Measurements from ENCODE around the gene ALK.

DNA sequence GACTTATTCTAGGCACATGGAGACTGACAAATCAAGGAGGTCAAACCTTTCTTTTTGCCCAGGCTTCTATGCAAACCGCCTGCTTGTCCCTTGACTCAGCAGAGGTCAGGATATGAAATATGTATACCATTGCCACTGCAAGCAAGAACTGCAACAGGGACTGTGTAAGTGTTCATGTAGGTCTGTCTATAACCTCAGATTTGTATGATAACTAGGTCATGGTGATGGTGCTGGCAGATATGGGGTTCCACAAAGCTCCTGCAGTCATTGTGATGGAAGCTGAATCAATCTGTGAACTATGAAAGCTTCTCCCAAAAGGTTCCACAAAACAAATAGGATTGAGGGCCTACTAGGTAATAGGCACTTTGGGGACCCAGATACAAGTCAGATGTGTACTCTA lies 489.9 kb downstream of the ALK start:
- TF ChIP-seq EP300 (IDR thresholded peaks at IDR 0.05; ENCODE audit: borderline replicate concordance): no peak
- TF ChIP-seq EGR1 (IDR thresholded peaks at IDR 0.05): no peak
- TF ChIP-seq YY1 (IDR thresholded peaks at IDR 0.05; ENCODE audit: low read depth): no peak
- no peak for TF ChIP-seq TEAD4 (IDR thresholded peaks at IDR 0.05)
- TF ChIP-seq, protein P1, sequence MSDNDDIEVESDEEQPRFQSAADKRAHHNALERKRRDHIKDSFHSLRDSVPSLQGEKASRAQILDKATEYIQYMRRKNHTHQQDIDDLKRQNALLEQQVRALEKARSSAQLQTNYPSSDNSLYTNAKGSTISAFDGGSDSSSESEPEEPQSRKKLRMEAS (IDR thresholded peaks at IDR 0.05): no peak
- no peak for TF ChIP-seq TAF1 (IDR thresholded peaks at IDR 0.05; ENCODE audit: low read depth)

All from Ishikawa (cell line).